GM18520 (cell line): ENCODE data around the gene PRKCZ.

Experiments used
- ATAC-seq: cut with Tn5 transposase; IDR thresholded peaks from one replicate; pipeline ENCODE4 v1.9.1; 2021; ENCODE audit not compliant: unreplicated experiment

The PRKCZ gene

GRCh38 chr1:2024887-2025286 lies 25.3 kb upstream of the PRKCZ start:
- ATAC-seq: no peak

GRCh38 chr1:2025491-2025981 lies 24.7 kb upstream of the PRKCZ start:
- no peak for ATAC-seq

DNA sequence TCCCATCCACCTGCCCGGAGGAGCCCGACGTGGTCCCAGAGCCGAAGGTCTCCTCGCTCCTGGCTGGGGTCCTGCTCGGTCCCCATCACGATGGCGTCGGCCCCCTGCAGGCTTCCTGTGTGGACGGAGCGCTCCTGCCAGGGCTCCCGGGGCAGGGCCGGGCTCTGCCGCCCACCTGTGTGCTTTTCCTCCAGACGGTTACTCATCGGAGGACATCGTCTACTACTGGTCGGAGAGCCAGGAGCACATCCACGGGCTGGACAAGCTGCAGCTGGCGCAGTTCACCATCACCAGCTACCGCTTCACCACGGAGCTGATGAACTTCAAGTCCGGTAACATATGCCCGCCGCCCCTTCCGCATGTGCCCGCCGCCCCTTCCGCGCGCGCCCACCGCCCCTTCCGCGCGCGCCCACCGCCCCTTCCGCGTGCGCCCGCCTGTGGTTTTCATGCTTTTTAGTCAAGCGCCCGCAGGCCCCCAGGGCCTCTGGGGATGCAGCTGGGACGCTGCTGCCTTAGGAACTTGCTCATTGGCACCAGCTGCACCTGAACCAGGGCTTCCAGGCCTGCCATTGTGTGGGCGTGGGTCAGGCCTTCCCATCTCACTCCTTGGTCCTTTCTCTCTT lies 22.1 kb upstream of the PRKCZ start:
- no peak for ATAC-seq

DNA sequence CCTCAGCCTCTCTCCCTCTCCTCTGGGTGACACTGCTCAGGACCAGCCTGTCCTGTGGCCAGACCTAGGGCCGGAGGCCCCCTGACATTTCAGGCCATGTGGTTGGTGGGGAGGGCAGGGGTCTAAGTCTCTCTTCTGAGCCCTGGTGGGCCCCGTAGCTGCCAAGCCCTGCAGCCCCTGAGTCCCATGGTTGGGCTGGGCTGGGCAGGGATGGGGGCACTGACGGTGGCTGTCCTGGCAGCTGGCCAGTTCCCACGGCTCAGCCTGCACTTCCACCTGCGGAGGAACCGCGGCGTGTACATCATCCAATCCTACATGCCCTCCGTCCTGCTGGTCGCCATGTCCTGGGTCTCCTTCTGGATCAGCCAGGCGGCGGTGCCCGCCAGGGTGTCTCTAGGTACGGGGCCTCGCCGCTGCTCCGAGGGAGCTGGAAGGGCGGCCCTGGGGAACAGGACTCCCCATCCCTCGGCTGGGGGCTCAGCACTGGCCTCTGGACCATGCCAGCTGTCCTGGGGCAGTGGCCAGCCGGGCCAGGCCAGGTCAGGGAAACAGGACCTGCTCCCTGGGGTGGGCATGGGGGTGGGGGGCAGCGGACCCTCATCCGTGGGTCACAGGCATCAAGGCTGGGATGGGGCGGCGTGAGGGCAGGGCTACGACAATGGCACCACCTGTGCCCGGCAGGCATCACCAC lies 21.2 kb upstream of the PRKCZ start:
- ATAC-seq: no peak

DNA sequence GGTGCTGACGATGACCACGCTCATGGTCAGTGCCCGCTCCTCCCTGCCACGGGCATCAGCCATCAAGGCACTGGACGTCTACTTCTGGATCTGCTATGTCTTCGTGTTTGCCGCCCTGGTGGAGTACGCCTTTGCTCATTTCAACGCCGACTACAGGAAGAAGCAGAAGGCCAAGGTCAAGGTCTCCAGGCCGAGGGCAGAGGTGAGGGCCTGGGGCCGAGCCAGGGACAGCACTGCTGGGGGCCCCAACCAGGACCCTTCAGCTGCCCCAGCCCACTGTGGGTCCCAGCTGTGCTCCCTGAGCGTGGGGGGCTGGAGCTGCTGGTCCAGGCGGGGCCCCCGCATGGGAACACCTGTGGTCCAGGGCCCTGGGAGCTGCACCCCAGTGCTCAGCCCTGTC lies 20.6 kb upstream of the PRKCZ start:
- ATAC-seq: no peak

- ATAC-seq: no peak
These were observed 19.9 kb upstream of the PRKCZ start for GRCh38 chr1:2030076-2030871.

DNA sequence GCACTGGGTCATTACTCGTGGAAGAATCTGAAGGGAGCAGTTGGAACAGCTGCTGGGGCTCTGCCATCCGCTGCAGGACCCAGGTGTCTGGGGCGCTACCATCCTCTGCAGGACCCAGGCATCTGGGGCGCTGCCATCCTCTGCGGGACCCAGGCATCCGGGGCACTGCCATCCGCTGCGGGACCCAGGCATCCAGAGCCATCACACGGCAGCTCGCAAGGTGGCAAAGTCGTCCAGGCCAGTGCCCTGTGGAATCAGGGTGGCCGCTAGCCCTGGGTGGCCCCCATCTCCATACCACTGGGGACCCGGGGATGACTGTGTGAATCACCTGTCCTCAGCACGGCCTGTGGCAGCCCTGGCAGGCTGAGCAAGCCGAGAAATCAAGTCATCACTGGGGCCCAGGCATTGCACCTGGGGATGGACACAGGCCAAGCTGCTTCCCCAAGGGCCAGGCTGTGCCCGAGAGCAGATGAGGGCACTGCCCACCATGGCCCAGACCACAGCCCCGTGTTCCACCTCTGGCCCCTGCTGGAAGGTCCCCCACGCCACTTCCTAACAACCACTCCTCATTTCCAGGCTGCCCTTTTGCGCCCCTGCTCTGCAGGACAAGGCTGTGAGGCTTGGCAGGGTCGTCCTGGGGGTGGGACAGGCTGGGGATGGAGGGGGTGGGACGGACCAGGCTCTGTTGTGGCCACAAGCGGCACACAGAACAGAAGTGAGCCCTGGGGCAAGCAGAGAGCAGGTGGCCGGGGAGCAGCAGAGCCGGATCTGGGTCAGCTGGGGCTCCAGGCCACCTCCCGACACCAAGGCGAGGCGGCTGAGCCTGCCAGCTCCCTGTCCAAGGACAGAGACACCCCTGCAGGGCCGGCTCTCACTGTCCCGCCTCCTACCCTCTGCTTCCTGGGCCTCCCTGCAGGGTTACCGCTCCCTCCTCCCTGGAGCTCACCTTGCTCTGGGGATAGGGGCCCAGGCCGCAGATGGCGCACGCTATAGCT lies 18.4 kb upstream of the PRKCZ start:
- no peak for ATAC-seq

DNA sequence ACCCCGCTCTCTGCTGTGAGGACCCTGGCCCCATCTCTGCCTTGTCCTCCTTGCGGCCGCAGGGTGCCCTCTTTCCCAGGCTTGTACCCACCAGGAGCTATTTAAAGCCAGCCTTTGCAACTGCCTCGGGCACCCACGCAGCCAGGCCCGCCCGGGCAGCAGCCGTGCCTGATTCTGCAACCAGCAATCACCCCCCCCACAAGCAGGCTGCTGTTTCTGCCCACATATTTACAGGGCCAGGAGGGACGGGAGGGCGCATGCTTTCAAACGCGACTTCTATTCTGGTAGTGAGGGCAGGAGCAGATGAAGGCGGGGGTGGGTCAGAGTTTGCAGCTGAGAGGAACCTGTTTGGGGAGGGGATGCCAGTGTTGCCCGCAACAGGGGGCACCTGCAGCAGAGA lies 17.5 kb upstream of the PRKCZ start:
- ATAC-seq: no peak

- ATAC-seq: no peak
These were observed 17.0 kb upstream of the PRKCZ start for GRCh38 chr1:2033165-2033564.

- no peak for ATAC-seq
These were observed 13.9 kb upstream of the PRKCZ start for GRCh38 chr1:2036287-2036686.

GRCh38 chr1:2037314-2037979 lies 12.8 kb upstream of the PRKCZ start:
- ATAC-seq: no peak

DNA sequence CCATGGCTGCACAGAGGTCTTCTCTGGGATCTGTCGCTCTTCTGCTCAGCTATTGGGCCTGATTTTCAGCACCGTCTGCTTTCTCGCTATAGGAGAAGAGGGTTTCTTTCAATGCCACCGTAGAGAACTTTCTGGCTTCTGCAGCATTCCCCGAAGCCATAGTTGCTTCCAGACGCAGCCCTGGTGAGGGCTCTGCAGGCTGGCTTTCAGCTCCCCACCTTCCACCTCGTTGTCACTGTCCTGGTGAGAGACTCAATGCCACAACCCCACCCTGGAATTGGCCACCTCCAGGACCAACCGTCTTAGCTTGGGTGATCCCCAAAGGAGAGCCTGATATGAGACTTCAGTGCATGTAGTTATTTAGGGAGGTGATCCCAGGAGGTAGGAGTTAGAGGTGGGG lies 12.0 kb upstream of the PRKCZ start:
- no peak for ATAC-seq

DNA sequence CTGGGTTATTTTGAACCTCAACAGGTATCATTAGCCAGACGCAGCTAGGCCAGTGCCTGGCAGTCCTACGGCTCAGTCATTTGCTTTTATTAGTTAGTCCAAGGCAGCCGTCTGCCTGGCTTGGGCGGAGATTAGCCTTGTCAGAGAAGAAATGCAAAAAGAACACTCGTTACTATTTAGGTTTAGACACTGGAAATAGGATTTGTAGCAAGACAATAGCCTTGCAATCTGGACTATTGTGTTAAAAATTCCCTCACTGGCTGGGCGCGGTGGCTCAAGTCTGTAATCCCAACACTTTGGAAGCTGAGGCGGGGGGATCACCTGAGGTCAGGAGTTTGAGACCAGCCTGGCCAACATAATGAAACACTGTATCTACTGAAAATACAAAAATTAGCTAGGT lies 11.0 kb upstream of the PRKCZ start:
- ATAC-seq: no peak

DNA sequence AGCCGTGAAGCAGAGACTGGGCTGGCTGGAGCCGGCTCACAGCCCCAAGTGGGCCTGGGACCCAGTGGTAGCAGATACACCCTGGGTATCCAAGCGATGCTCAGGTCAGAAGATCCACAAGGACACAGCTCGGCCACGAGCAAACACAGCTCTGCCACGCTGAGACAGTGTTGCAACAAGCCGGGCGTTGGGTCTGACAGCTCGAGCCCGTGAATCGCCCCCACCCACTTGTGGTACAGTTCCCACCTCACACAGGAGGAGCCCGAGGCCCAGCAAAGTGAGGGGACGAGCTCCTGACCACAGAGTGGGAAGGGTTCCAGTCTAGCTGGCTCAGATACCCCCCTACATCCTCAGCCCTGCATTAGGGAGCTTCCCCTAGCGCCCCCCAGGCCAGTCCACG lies 8.9 kb upstream of the PRKCZ start:
- ATAC-seq: no peak

GRCh38 chr1:2041887-2042286 lies 8.3 kb upstream of the PRKCZ start:
- ATAC-seq: no peak

- no peak for ATAC-seq
These were observed 7.1 kb upstream of the PRKCZ start for GRCh38 chr1:2042830-2043773.

GRCh38 chr1:2043886-2044285 lies 6.3 kb upstream of the PRKCZ start:
- no peak for ATAC-seq

DNA sequence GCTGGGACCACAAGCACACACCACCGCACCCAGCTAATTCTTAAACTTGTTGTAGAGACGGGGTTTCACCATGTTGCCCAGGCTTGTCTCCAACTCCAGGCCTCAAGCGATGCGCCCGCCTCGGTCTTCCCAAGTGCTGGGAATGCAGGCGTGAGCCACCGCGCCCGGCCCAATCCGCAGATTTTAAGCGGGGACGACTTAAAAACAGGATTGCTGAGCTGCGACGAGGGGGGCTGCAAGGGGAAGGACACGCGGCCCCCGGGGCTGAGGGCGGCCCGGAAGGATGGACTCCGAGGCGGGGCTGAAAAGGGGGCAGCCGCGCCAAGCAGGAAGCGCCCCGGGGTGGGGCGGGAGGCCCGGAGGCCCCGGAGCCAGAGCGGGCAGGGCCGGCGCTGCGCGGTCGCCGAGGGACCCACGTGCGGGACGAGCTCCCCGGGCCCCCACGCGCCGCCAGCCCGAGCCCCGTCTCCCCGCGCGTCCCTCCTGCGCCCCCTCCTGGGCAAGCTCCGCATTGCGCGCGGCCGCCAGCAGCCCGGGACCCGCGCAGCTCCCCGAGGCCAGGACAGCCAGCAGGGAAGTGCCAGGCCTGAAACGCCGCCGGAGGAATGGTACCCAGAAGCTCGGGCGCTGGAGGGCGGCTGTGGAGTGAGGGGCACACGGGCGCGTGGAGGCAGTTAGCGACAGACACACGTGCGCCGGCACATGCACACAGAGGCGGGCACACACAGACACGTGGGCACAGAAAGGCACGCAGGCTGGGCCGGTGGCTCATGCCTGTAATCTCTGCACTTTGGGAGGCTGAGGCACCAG lies 5.5 kb upstream of the PRKCZ start:
- no peak for ATAC-seq
